ENCODE measurements around the gene SAMHD1. TPM values are rescaled to one million over a fixed set of nuclear protein-coding genes. Genes with fewer than 3 reads are reported as not detected.

SAMHD1 gene
- total and polyA plus RNA-seq, 2 of the 8 experiments (the other 6 are each of a cell fraction or from before 2014, with no cell fraction given): 22.0 to 37.1 TPM

DNA sequence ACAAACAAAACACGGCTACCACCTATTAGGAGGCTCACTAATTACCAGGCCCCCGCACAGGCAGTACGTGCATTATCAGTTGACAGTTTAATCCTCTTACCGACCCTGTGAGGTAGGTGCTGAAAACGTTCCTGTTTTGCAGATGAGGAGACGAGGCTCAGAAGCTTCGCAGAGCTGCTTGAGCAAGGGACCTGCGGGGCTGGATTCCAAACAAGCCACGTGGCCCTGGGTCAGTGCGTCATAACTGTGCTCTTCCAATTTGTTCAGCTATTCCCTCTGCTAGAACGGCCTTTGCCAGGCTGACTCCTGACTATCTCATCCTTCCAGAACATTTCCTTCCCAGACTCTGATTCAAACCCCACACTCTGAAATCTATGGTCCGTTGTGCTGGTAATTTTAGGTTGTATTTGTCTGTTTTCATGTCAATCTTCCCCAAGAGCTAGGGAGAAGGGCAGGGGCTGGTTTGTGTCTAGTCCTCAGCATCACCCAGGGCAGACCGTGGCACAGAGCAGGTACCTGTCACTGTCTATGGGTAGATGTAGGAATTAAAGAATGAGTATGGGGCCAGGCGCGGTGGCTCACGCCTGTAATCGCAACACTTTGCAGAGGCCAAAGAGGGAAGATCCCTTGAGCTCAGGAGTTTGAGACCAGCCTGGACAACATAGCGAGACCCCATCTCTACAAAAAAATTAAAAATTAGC, 104.3 kb downstream of the SAMHD1 start:
- H3K9me3 ChIP-seq (ENCODE audit: insufficient read depth in 2 of 2, low read depth in 1 of 2, low read length in 1 of 2): peaks cover 3 to 4% of the 10 kb centered on the region in 2 experiments; a peak in 3 of 4 replicates
- no peak overlapping the region for H2BK20ac ChIP-seq (ENCODE audit: low read length)
- no peak overlapping the region for H3K4me3 ChIP-seq (ENCODE audit: extremely low read depth in 1 of 4, insufficient read depth in 2 of 4, low read depth in 3 of 4, low read length in 4 of 4)
- H3K23me2 ChIP-seq (ENCODE audit: low read depth, low read length): 0 out of 2 replicates have a peak, but pooled peaks cover 2% of the 10 kb centered on the region
- DNase-seq (ENCODE audit: low read depth in 1 of 2, low spot score in 2 of 2) (no peak), FAIRE-seq (no peak)
- no peak overlapping the region for H3K9ac ChIP-seq (replicated peaks in 1 of 4; ENCODE audit: extremely low read depth in 1 of 4, low read depth in 3 of 4, low read length in 3 of 4)
- H3K27me3 ChIP-seq (replicated peaks in 1 of 4; ENCODE audit: control insufficient read depth in 3 of 4, extremely low read depth in 1 of 4, insufficient read depth in 3 of 4, low read length in 3 of 4): no peaks in the 10 kb centered on the region
- H3K56ac ChIP-seq (replicated peaks; ENCODE audit: insufficient read length, low read depth, low read length): no peak overlapping the region
- H3K4ac ChIP-seq (replicated peaks; ENCODE audit: insufficient read length, low read depth, low read length): no peak overlapping the region
- no peak overlapping the region for H3K4me2 ChIP-seq (ENCODE audit: insufficient read depth in 1 of 2, low read depth in 2 of 2, low read length in 2 of 2)
- peaks cover 0 to 7% of the 10 kb centered on the region in 2 experiments for H4K20me1 ChIP-seq (replicated peaks in 1 of 2; ENCODE audit: control insufficient read depth in 1 of 2, insufficient read depth in 2 of 2, low read length in 2 of 2)
- H2AK5ac ChIP-seq (ENCODE audit: low read depth, low read length): no peak overlapping the region
- H3K79me2 ChIP-seq (ENCODE audit: control insufficient read depth in 1 of 2, insufficient read depth in 2 of 2, low read length in 2 of 2): peaks cover 0 to 7% of the 10 kb centered on the region in 2 experiments; a peak in 2 of 4 replicates
- H2BK12ac ChIP-seq (ENCODE audit: low read depth, low read length): no peak overlapping the region
- H4K91ac ChIP-seq (replicated peaks; ENCODE audit: insufficient read length, low read length): no peak overlapping the region
- no peak overlapping the region for H3K23ac ChIP-seq (ENCODE audit: insufficient read length)
- H4K5ac ChIP-seq (ENCODE audit: insufficient read length, low read depth, low read length): no peak overlapping the region
- 90% methylated on average over 18 of the region's 18 CpGs; no CpG with 5 or more reads in 1 of the 2 experiments for WGBS, 2 experiments (ENCODE audit: extremely low coverage in 1 of 2, insufficient coverage in 1 of 2, insufficient read length in 1 of 2, insufficient replicate concordance in 2 of 2, low coverage in 1 of 2, low lambda C conversion rate in 2 of 2, missing lambda C conversion rate in 1 of 2)
- H2BK120ac ChIP-seq (replicated peaks; ENCODE audit: low read depth, low read length): no peak overlapping the region
- CTCF ChIA-PET (ENCODE audit: partially characterized antibody): interaction anchor here (0.6 to 5.6 kb wide), 10 partner anchors 8 to 156 kb away, joined by 3 to 45 read pairs (median 8); a partner anchor contains a TSS
- H3K14ac ChIP-seq (ENCODE audit: insufficient read length): no peak overlapping the region
- no peaks in the 10 kb centered on the region; a peak in 2 of 8 replicates for H3K36me3 ChIP-seq (ENCODE audit: control insufficient read depth in 2 of 4, insufficient read depth in 4 of 4, low read length in 3 of 4)
- H4K8ac ChIP-seq (ENCODE audit: extremely low read depth, insufficient read depth, low read length): no peak overlapping the region
- H2BK5ac ChIP-seq (ENCODE audit: low read depth, low read length): no peak overlapping the region; the same call in 1 of the 2 replicates
- no peak overlapping the region for H3K27ac ChIP-seq (ENCODE audit: low read depth, low read length)
- peaks cover 0 to 7% (median 4%) of the 10 kb centered on the region in 4 experiments; a peak in 4 of 7 replicates for H3K4me1 ChIP-seq (replicated peaks in 1 of 4; ENCODE audit: control insufficient read depth in 3 of 4, insufficient read depth in 4 of 4, low read length in 3 of 4)
- H2AFZ ChIP-seq (ENCODE audit: low read length): no peak overlapping the region
- peaks cover 2% of the 10 kb centered on the region; the same call in 1 of the 2 replicates for H3K79me1 ChIP-seq (ENCODE audit: low read depth, low read length)
- POLR2A ChIA-PET (ENCODE audit: partially characterized antibody): interaction anchor here (1.1 to 8.6 kb wide), 7 partner anchors 9 to 384 kb away, joined by 3 to 54 read pairs (median 3); a partner anchor contains a TSS
- H3K18ac ChIP-seq (ENCODE audit: extremely low read depth, low read length): no peak overlapping the region
- no peak for TF ChIP-seq YY1 (IDR thresholded peaks at IDR 0.05; ENCODE audit: low read depth, low read length)
- TF ChIP-seq RNF2 (IDR thresholded peaks at IDR 0.05; ENCODE audit: borderline replicate concordance, low read depth, low read length, missing control alignments, poor library complexity, severe bottlenecking): no peak
- no peak for TF ChIP-seq HDAC6 (IDR thresholded peaks at IDR 0.05; ENCODE audit: low read depth, low read length)
- no peak for TF ChIP-seq CHD1 (IDR thresholded peaks at IDR 0.05; ENCODE audit: low read depth, low read length)
- no peak for TF ChIP-seq TBP (IDR thresholded peaks at IDR 0.05; ENCODE audit: low read depth, low read length)
- no peak for TF ChIP-seq CBX8 (IDR thresholded peaks at IDR 0.05; ENCODE audit: borderline replicate concordance, low read depth, low read length)
- no peak for TF ChIP-seq GTF2F1 (IDR thresholded peaks at IDR 0.05; ENCODE audit: borderline replicate concordance, low read depth, low read length)
- TF ChIP-seq MAX (IDR thresholded peaks at IDR 0.05): no peak
- no peak for TF ChIP-seq BCL11A (IDR thresholded peaks at IDR 0.05; ENCODE audit: low read depth in 2 of 2, low read length in 2 of 2)
- H2BK15ac ChIP-seq (ENCODE audit: low read length): no peak overlapping the region
